Gastrocnemius medialis (tissue), 4 donors: Measurements from ENCODE around the gene HSPA8. TPM values are rescaled to one million over a fixed set of nuclear protein-coding genes. Genes with fewer than 3 reads are reported as not detected.

ENCODE experiments used
- ATAC-seq, 2 donors: fragments of 150-250 bp; one replicate each; pipeline ENCODE4 v1.9.1; 2016
- DNase-seq, 2 donors: peaks; one replicate each; pipeline ENCODE4 v3.0.0-alpha.2; 2019
- H3K27ac ChIP-seq, 4 donors: fragments of 200-600 bp; sonication (generic); 1 replicate in 1 of 4; 2 replicates in 3 of 4; pipeline ENCODE4 v1.5.1; 2016 to 2018; ENCODE audit warnings: mild to moderate bottlenecking in 2 of 4, moderate library complexity in 1 of 4
- H3K27me3 ChIP-seq, 3 donors: fragments of 200-600 bp; sonication (generic) in 2 of 3; 1 replicate in 1 of 3; 2 replicates in 2 of 3; pipeline versions ENCODE4 v1.5.1 to v1.6.0; 2016 to 2019; ENCODE audit warnings: mild to moderate bottlenecking in 1 of 3, moderate library complexity in 1 of 3
- H3K36me3 ChIP-seq, 2 donors: fragments of 200-600 bp; sonication (generic) in 1 of 2; one replicate each; pipeline ENCODE4 v1.5.1; 2017 to 2018
- H3K4me1 ChIP-seq, 2 donors: fragments of 200-600 bp; sonication (generic) in 1 of 2; one replicate each; pipeline ENCODE4 v1.5.1; 2016 to 2017; ENCODE audit warnings: mild to moderate bottlenecking in 2 of 2
- H3K4me3 ChIP-seq, 4 donors: fragments of 200-600 bp; sonication (generic) in 3 of 4; 1 replicate in 1 of 4; 2 replicates in 3 of 4; pipeline ENCODE4 v1.5.1; 2016 to 2019; ENCODE audit warnings: mild to moderate bottlenecking in 2 of 4
- H3K9me3 ChIP-seq, 3 donors: fragments of 200-600 bp; sonication (generic) in 2 of 3; 1 replicate in 1 of 3; 2 replicates in 2 of 3; pipeline ENCODE4 v1.5.1; 2016 to 2019
- CTCF ChIP-seq, 5 experiments: fragments of 450-650 bp in 3 of 5; fragments of 200-600 bp in 2 of 5; sonication (generic) in 2 of 5; IDR thresholded peaks in 4 of 5; conservative IDR thresholded peaks in 1 of 5; 1 replicate in 4 of 5; 2 replicates in 1 of 5; pipeline ENCODE4 v1.5.1; 2016 to 2019; ENCODE audit warnings: antibody characterized with exemption in 5 of 5, mild to moderate bottlenecking in 3 of 5, moderate library complexity in 3 of 5
- POLR2A ChIP-seq, 2 donors: fragments of 450-650 bp; IDR thresholded peaks; one replicate each; pipeline ENCODE4 v1.6.1; 2017; ENCODE audit warnings: antibody characterized with exemption in 2 of 2, mild to moderate bottlenecking in 2 of 2, moderate library complexity in 2 of 2
- in situ Hi-C, 4 donors: fragments of 200-750 bp; cut with MboI; loops; one replicate each; pipeline versions ENCODE4 v1.15.0 to v1.8.0; 2017; ENCODE audit warnings: low sequenced_read_pairs in 4 of 4
- intact Hi-C: fragments of 100-400 bp; cut with DNase I; formaldehyde crosslinking; loops from one replicate; pipeline ENCODE4 v1.15.1; 2023; ENCODE audit warnings: low total_unique reads
- total RNA-seq, 4 donors: library from RNA; depleted of rRNA; stranded (reverse); fragments of >200 nt; gene quantifications; one replicate each; pipeline versions ENCODE4 v1.1.0 to v1.2.3, GENCODE V29; 2016

Gene HSPA8
- total RNA-seq, 4 donors from 2014 or later, result 1,017 to 1,596 (median 1,399) TPM

- DNase-seq (no peak), ATAC-seq (no peak)
- Histone ChIP-seq H3K27me3 (no peaks in the 10 kb centered on the region), H3K9me3 (no peaks in the 10 kb centered on the region), H3K4me3 (no peak overlapping the region), H3K4me1 (peaks cover 14 to 16% of the 10 kb centered on the region in 2 donors), H3K36me3 (no peaks in the 10 kb centered on the region), H3K27ac (no peak overlapping the region)
- TF ChIP-seq CTCF (IDR thresholded peaks at IDR 0.05 in 4 of 5, conservative IDR thresholded peaks at IDR 0.05 in 1 of 5), result no peak
- TF ChIP-seq POLR2A (IDR thresholded peaks at IDR 0.05), result no peak
- in situ Hi-C loops, result no loop called here
- intact Hi-C loops, result no loop called here
These were observed 42.8 kb upstream of the HSPA8 start for GRCh38 chr11:123104697-123105096.

GRCh38 chr11:123103326-123103980 lies 41.5 kb upstream of the HSPA8 start:
- peaks cover 14 to 16% of the 10 kb centered on the region in 2 donors for H3K4me1 ChIP-seq
- ATAC-seq (peak; percentile 64 to 65), DNase-seq (peak; percentile 33 to 48)
- peak overlapping the region in 2 of 4 donors; percentile 34 to 48 for H3K27ac ChIP-seq
- no peaks in the 10 kb centered on the region for H3K36me3 ChIP-seq
- H3K9me3 ChIP-seq, result no peaks in the 10 kb centered on the region
- no peak overlapping the region for H3K4me3 ChIP-seq
- intact Hi-C loops, result loop anchor here (2.0 kb wide), 1 partner anchor 143 kb away; no protein-coding TSS in a partner anchor
- in situ Hi-C loops, result no loop called here
- TF ChIP-seq CTCF (IDR thresholded peaks at IDR 0.05 in 4 of 5, conservative IDR thresholded peaks at IDR 0.05 in 1 of 5), result peak in 4 of 5 experiments; percentile 42 to 68 (median 51)
- no peak for TF ChIP-seq POLR2A (IDR thresholded peaks at IDR 0.05)
- H3K27me3 ChIP-seq, result no peaks in the 10 kb centered on the region

- Histone ChIP-seq H3K36me3 (no peaks in the 10 kb centered on the region), H3K27ac (peak overlapping the region in 3 of 4 donors; percentile 29 to 46 (median 33)), H3K27me3 (no peaks in the 10 kb centered on the region), H3K4me1 (peaks cover 14 to 16% of the 10 kb centered on the region in 2 donors), H3K9me3 (no peaks in the 10 kb centered on the region), H3K4me3 (no peak overlapping the region)
- no peak for TF ChIP-seq POLR2A (IDR thresholded peaks at IDR 0.05)
- no peak for TF ChIP-seq CTCF (IDR thresholded peaks at IDR 0.05 in 4 of 5, conservative IDR thresholded peaks at IDR 0.05 in 1 of 5)
- intact Hi-C loops, result no loop called here
- in situ Hi-C loops, result no loop called here
- no peak for DNase-seq
- peak in 1 of 2 donors; percentile 13 for ATAC-seq
These were observed 38.6 kb upstream of the HSPA8 start for GRCh38 chr11:123100379-123101085.

- no peaks in the 10 kb centered on the region for H3K9me3 ChIP-seq
- peaks cover 13 to 14% of the 10 kb centered on the region in 2 donors for H3K4me1 ChIP-seq
- TF ChIP-seq POLR2A (IDR thresholded peaks at IDR 0.05) (no peak), CTCF (IDR thresholded peaks at IDR 0.05 in 4 of 5, conservative IDR thresholded peaks at IDR 0.05 in 1 of 5) (no peak)
- H3K27ac ChIP-seq, result no peak overlapping the region
- no peaks in the 10 kb centered on the region for H3K27me3 ChIP-seq
- in situ Hi-C loops, result no loop called here
- no peaks in the 10 kb centered on the region for H3K36me3 ChIP-seq
- no peak overlapping the region for H3K4me3 ChIP-seq
- DNase-seq (no peak), ATAC-seq (no peak)
- intact Hi-C loops, result no loop called here
These were observed 37.1 kb upstream of the HSPA8 start for GRCh38 chr11:123098990-123099389.
